Astrocyte of the cerebellum (primary cell): Measurements from ENCODE around the gene WAPL.

Source experiments
- DNase-seq: peaks from one replicate; pipeline ENCODE4 v3.0.0-alpha.2; 2011; ENCODE audit warnings: low read depth
- H3K4me3 ChIP-seq: 2 replicates; pipeline ENCODE4 v1.5.1; 2011; ENCODE audit warnings: mild to moderate bottlenecking, low read depth, low read length, moderate library complexity
- in situ Hi-C: cut with HindIII; loops from 2 replicates; pipeline ENCODE4 v1.10.0; 2017; ENCODE audit warnings: low sequenced_read_pairs
- TF ChIP-seq, protein P1 (sequence below): IDR thresholded peaks from 2 replicates; pipeline ENCODE4 v1.5.1; 2012; ENCODE audit warnings: low read length, low read depth, moderate library complexity, mild to moderate bottlenecking; ENCODE audit errors: missing control alignments

WAPL gene

DNA sequence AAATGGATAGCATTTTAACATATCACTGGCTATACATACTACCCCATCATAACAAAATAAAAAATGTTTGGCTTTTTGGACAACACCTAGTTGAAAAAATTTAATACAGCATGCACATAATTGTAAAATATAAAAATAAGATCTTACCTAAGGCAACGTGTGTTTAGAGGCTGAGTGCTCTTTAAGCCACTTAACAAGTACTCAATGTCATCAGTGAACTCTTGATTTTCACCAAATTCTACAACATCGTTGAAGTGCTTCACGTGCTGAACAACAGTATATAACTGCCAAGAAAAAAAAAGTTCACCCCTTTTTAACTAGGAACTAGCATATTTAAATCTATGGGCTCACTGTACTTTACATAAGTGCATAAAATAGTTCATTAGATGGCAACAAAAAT, 49.5 kb downstream of the WAPL start:
- H3K4me3 ChIP-seq = no peak overlapping the region
- no peak for DNase-seq
- TF ChIP-seq, protein P1, sequence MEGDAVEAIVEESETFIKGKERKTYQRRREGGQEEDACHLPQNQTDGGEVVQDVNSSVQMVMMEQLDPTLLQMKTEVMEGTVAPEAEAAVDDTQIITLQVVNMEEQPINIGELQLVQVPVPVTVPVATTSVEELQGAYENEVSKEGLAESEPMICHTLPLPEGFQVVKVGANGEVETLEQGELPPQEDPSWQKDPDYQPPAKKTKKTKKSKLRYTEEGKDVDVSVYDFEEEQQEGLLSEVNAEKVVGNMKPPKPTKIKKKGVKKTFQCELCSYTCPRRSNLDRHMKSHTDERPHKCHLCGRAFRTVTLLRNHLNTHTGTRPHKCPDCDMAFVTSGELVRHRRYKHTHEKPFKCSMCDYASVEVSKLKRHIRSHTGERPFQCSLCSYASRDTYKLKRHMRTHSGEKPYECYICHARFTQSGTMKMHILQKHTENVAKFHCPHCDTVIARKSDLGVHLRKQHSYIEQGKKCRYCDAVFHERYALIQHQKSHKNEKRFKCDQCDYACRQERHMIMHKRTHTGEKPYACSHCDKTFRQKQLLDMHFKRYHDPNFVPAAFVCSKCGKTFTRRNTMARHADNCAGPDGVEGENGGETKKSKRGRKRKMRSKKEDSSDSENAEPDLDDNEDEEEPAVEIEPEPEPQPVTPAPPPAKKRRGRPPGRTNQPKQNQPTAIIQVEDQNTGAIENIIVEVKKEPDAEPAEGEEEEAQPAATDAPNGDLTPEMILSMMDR = no peak
- in situ Hi-C loops = no loop called here

DNA sequence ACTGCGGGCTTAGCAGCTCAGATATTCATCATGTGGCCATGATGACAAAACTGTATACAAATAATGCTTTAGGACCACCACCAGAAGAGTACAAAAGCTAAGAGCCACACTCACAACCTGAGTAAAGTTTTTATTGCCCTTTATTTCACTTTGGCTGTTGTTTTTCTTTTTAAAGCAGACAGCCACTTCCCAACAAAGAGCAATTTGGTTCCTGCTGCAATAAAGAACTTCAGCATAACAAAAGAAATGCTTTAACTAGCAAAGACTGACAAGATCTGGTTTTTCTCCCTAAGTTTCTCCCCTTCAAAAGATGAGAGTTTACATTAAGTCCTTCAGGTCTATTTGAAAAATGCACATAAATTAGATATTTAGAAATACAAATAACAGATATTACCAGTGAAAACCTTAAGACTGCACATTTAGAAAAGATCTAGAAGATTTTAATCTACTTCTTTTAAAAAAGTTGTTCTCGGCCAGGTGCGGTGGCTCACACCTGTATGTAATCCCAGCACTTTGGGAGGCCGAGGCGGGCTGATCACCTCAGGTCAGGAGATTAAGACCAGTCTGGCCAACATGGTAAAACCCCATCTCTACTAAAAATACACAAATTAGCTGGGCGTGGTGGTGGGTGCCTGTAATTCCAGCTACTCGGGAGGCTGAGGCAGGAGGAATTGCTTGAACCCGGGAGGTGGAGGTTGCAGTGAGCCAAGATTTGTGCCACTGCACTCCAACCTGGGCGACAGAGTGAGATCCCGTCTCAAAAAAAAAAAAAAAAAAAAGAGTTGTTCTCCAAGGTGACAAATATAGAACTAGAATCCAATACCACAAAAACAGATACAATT, 59.4 kb downstream of the WAPL start:
- no peak overlapping the region for H3K4me3 ChIP-seq
- in situ Hi-C loops = no loop called here
- TF ChIP-seq, protein P1 = no peak
- no peak for DNase-seq

DNA sequence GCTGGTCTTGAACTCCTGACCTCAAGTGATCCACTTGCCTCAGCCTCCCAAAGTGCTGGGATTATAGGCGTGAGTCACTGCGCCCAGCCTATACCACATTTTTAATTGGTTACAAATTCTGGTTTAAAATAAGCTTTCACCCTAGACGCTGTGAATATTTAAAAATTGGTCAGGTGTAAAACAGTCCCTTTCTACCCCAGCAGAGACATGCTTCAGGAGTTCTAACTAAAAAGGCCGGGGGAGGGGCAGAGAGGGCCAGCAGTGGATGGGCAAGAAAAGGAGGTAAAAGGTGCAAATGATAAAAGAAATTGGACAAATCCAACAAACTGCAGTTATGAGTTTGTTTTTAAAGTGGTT, 70.0 kb downstream of the WAPL start:
- no peak for DNase-seq
- TF ChIP-seq, protein P1 = no peak
- in situ Hi-C loops = no loop called here
- no peak overlapping the region for H3K4me3 ChIP-seq

DNA sequence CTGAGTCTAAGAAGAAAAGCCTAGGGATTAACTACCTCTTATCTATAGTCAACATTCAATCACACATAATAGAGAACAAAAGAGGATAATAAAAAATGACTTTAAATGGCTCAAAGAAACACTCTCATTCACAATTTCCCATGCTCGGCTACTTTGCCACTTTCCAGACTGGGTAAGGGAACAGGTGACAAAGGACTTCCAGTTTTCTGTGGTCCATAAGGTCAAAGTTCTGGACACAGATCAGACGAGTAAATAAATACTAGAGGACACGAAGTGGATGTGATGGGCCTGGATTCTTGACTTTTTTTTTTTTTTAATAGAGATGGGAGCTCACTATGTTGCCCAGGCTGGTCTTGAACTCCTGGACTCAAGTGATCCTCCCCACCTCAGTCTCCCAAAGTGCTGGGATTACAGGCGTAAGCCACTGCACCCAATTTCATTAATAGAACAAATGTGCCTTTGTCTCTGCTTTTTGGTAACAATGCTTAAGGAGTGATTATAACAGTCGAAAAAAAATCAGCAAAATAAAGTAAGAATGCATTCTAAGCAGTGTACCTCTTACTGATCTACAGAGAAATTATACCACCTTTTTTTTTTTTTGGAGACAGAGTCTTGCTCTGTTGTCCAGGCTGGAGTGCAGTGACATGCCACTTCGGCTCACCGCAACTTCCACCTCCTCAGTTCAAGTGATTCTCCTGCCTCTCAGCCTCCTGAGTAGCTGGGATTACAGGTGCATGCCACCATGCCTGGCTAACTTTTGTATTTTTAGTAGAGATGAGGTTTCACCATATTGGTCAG, 70.6 kb downstream of the WAPL start:
- no peak for DNase-seq
- TF ChIP-seq, protein P1 = no peak
- no peak overlapping the region for H3K4me3 ChIP-seq
- in situ Hi-C loops = no loop called here

DNA sequence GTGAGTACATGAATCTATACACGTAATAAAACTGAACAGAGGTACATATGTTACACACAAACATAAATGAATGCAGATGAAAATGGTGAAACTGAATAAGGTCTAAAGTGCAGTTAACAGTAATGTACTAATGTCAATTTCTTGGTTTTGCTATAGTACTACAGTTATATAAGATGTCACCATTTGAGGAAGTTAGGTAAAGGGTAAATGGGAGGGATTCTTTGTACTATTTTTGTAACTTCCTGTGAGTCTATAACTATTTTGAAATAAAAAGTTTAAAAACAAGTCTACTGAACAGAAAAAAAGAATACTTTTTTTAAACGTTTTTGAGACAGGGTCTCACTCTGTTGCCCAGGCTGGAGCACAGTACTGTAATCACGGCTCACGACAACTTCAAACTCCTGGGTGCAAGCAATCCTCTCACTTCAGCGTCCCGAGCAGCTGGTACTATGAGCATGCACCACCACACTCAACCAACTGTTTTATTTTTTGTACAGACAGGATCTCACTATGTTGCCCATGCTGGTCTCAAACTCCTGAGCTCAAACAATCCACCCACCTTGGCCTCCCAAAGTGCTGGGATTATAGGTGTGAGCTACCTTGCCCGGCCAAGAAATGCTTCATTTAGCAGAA, 71.5 kb downstream of the WAPL start:
- in situ Hi-C loops = no loop called here
- H3K4me3 ChIP-seq = no peak overlapping the region
- DNase-seq = no peak
- TF ChIP-seq, protein P1 = no peak

DNA sequence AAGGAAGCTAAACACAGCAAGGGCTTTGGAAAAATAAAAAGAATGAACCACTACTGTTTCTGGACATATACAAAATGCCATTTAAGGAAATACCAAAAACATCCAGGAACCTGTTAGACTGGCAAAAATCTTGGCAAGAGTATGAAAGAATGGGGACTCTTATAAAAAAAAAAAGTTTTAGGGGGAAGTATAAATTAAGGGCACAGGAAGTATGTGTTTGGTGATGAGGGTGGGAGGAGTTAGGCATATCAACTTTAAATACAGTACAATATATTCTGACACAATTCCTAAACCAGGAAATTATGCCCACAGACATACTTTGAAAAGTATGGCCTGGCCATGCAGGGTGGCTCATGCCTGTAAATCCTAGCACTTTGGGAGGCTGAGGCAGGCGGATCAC, 74.2 kb downstream of the WAPL start:
- in situ Hi-C loops = no loop called here
- H3K4me3 ChIP-seq = no peak overlapping the region
- TF ChIP-seq, protein P1 = no peak
- DNase-seq = no peak
